H54 (cell line): ENCODE data around the gene DYNC1H1.
"Not testable (repeated sequence)": the region's sequence is repeated elsewhere in the genome, so short reads cannot be mapped to it uniquely, and the experiment has no call there.

ENCODE experiments used
- DNase-seq: peaks from one replicate; pipeline ENCODE4 v3.0.0; 2011; ENCODE audit warnings: low spot score, mixed read lengths; ENCODE audit not compliant: insufficient read length
- FAIRE-seq: peaks from 3 replicates; lab custom pipeline; 2011; peaks lifted over from hg19 to GRCh38; lab: Jason Lieb, UNC
- POLR2A ChIP-seq: IDR thresholded peaks from 2 replicates; pipeline ENCODE4 v1.6.1; 2011; ENCODE audit warnings: low read depth, mild to moderate bottlenecking, low read length

Gene DYNC1H1

GRCh38 chr14:102075155-102075554 lies 110.8 kb downstream of the DYNC1H1 start:
- DNase-seq (no peak), FAIRE-seq (no peak)
- no peak for TF ChIP-seq POLR2A

GRCh38 chr14:102077382-102077709 lies 113.0 kb downstream of the DYNC1H1 start:
- no peak for DNase-seq
- no peak for FAIRE-seq

GRCh38 chr14:102078361-102078791 lies 114.0 kb downstream of the DYNC1H1 start:
- DNase-seq, FAIRE-seq: not testable (repeated sequence)

More at GRCh38 chr14:102077382-102077709, 113.0 kb downstream of the DYNC1H1 start:
- TF ChIP-seq POLR2A: no peak

- TF ChIP-seq POLR2A: no peak
- DNase-seq (no peak), FAIRE-seq (no peak)
Measured at GRCh38 chr14:102078831-102079699, 114.7 kb downstream of the DYNC1H1 start.

GRCh38 chr14:102079700-102079979 lies 115.3 kb downstream of the DYNC1H1 start:
- FAIRE-seq: no peak
- no peak for DNase-seq
- TF ChIP-seq POLR2A: no peak

- DNase-seq (no peak), FAIRE-seq (no peak)
- no peak for TF ChIP-seq POLR2A
Measured at GRCh38 chr14:102080183-102081080, 116.1 kb downstream of the DYNC1H1 start.

- FAIRE-seq (no peak), DNase-seq (no peak)
- no peak for TF ChIP-seq POLR2A
Measured at GRCh38 chr14:102081231-102082080, 117.1 kb downstream of the DYNC1H1 start.

GRCh38 chr14:102084522-102084921 lies 120.1 kb downstream of the DYNC1H1 start:
- not testable (repeated sequence) for FAIRE-seq, DNase-seq

- no peak for TF ChIP-seq POLR2A
- no peak for FAIRE-seq
- no peak for DNase-seq
Measured at GRCh38 chr14:102084931-102085330, 120.6 kb downstream of the DYNC1H1 start.

GRCh38 chr14:102085488-102085887 lies 121.1 kb downstream of the DYNC1H1 start:
- DNase-seq (no peak), FAIRE-seq (no peak)
- no peak for TF ChIP-seq POLR2A

GRCh38 chr14:102085948-102086708 lies 121.8 kb downstream of the DYNC1H1 start:
- peak; percentile 58 for FAIRE-seq
- TF ChIP-seq POLR2A: no peak
- no peak for DNase-seq

- no peak for DNase-seq
- no peak for TF ChIP-seq POLR2A
- no peak for FAIRE-seq
Measured at GRCh38 chr14:102086709-102086971, 122.3 kb downstream of the DYNC1H1 start.
